Gastrocnemius medialis (tissue), 4 donors: ENCODE data around the gene FAM53A. TPM values are rescaled to one million over a fixed set of nuclear protein-coding genes. Genes with fewer than 3 reads are reported as not detected.

Experiments
- ATAC-seq, 2 donors: fragments of 150-250 bp; one replicate each; pipeline ENCODE4 v1.9.1; 2016
- DNase-seq, 2 donors: peaks; one replicate each; pipeline ENCODE4 v3.0.0-alpha.2; 2019
- H3K27ac ChIP-seq, 4 donors: fragments of 200-600 bp; sonication (generic); 1 replicate in 1 of 4; 2 replicates in 3 of 4; pipeline ENCODE4 v1.5.1; 2016 to 2018; ENCODE audit warnings: mild to moderate bottlenecking in 2 of 4, moderate library complexity in 1 of 4
- H3K27me3 ChIP-seq, 3 donors: fragments of 200-600 bp; sonication (generic) in 2 of 3; 1 replicate in 1 of 3; 2 replicates in 2 of 3; pipeline versions ENCODE4 v1.5.1 to v1.6.0; 2016 to 2019; ENCODE audit warnings: mild to moderate bottlenecking in 1 of 3, moderate library complexity in 1 of 3
- H3K36me3 ChIP-seq, 2 donors: fragments of 200-600 bp; sonication (generic) in 1 of 2; one replicate each; pipeline ENCODE4 v1.5.1; 2017 to 2018
- H3K4me1 ChIP-seq, 2 donors: fragments of 200-600 bp; sonication (generic) in 1 of 2; one replicate each; pipeline ENCODE4 v1.5.1; 2016 to 2017; ENCODE audit warnings: mild to moderate bottlenecking in 2 of 2
- H3K4me3 ChIP-seq, 4 donors: fragments of 200-600 bp; sonication (generic) in 3 of 4; 1 replicate in 1 of 4; 2 replicates in 3 of 4; pipeline ENCODE4 v1.5.1; 2016 to 2019; ENCODE audit warnings: mild to moderate bottlenecking in 2 of 4
- H3K9me3 ChIP-seq, 3 donors: fragments of 200-600 bp; sonication (generic) in 2 of 3; 1 replicate in 1 of 3; 2 replicates in 2 of 3; pipeline ENCODE4 v1.5.1; 2016 to 2019
- CTCF ChIP-seq, 5 experiments: fragments of 450-650 bp in 3 of 5; fragments of 200-600 bp in 2 of 5; sonication (generic) in 2 of 5; IDR thresholded peaks in 4 of 5; conservative IDR thresholded peaks in 1 of 5; 1 replicate in 4 of 5; 2 replicates in 1 of 5; pipeline ENCODE4 v1.5.1; 2016 to 2019; ENCODE audit warnings: antibody characterized with exemption in 5 of 5, mild to moderate bottlenecking in 3 of 5, moderate library complexity in 3 of 5
- POLR2A ChIP-seq, 2 donors: fragments of 450-650 bp; IDR thresholded peaks; one replicate each; pipeline ENCODE4 v1.6.1; 2017; ENCODE audit warnings: antibody characterized with exemption in 2 of 2, mild to moderate bottlenecking in 2 of 2, moderate library complexity in 2 of 2
- in situ Hi-C, 4 donors: fragments of 200-750 bp; cut with MboI; loops; one replicate each; pipeline versions ENCODE4 v1.15.0 to v1.8.0; 2017; ENCODE audit warnings: low sequenced_read_pairs in 4 of 4
- intact Hi-C: fragments of 100-400 bp; cut with DNase I; formaldehyde crosslinking; loops from one replicate; pipeline ENCODE4 v1.15.1; 2023; ENCODE audit warnings: low total_unique reads
- total RNA-seq, 4 donors: library from RNA; depleted of rRNA; stranded (reverse); fragments of >200 nt; gene quantifications; one replicate each; pipeline versions ENCODE4 v1.1.0 to v1.2.3, GENCODE V29; 2016

The FAM53A gene
- total RNA-seq, 4 donors from 2014 or later, result 1.8 to 5.2 (median 2.8) TPM

DNA sequence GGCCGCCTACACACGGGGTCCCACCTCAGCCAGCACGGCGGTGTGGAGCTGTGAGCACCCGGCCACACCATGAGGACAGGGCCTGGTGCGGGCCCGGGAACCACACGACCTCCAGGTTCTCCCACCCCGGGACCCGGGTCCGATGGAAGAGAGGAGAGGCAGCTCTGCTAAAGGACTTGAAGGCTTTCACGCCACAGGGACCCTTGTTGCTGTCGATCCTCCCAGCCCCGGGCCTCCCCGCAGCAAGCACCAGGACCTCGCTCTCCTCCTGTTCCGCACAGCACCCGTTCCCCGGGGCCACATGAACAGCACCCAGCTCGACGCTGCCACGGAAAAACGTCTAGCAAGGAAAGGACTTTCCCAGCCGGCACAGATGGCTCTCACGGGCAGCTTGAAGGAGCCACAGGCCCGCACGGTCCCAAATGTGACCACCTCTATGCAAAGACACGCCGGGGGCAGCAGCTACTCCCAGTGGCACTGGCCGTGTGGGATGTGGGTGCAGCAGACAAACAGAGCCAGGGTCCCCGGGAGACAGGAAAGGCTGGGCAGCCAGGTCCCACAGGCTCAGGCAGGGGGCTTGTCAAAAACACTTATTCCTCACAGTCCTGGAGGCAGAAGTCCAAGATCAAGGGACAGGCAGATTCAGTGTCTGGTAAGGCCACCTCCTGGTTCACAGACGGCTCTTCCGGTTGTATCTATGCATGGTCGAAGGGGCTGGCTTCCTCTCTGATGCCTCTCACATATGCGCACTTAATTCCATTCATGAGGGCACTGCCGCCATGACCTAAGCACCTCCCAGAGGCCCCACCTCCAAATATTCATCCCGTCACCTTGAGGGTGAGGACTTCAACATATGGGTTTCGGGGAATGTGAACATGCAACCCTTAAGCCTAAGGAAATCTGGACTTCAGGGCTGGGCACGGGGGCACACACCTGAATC, 24.7 kb downstream of the FAM53A start:
- no peak for DNase-seq
- TF ChIP-seq CTCF (IDR thresholded peaks at IDR 0.05 in 4 of 5, conservative IDR thresholded peaks at IDR 0.05 in 1 of 5) (no peak), POLR2A (IDR thresholded peaks at IDR 0.05) (no peak)
- Histone ChIP-seq H3K36me3 (no peaks in the 10 kb centered on the region), H3K27ac (no peak overlapping the region), H3K9me3 (no peaks in the 10 kb centered on the region), H3K4me1 (no peaks in the 10 kb centered on the region), H3K4me3 (no peak overlapping the region), H3K27me3 (no peaks in the 10 kb centered on the region)
- in situ Hi-C loops, result no loop called here
- intact Hi-C loops, result no loop called here
- no peak for ATAC-seq

- DNase-seq, result no peak
- Histone ChIP-seq H3K27me3 (no peaks in the 10 kb centered on the region), H3K4me3 (no peak overlapping the region), H3K27ac (no peak overlapping the region), H3K4me1 (no peaks in the 10 kb centered on the region), H3K9me3 (no peaks in the 10 kb centered on the region), H3K36me3 (no peaks in the 10 kb centered on the region)
- intact Hi-C loops (no loop called here), in situ Hi-C loops (no loop called here)
- ATAC-seq, result no peak
- TF ChIP-seq POLR2A (IDR thresholded peaks at IDR 0.05) (no peak), CTCF (IDR thresholded peaks at IDR 0.05 in 4 of 5, conservative IDR thresholded peaks at IDR 0.05 in 1 of 5) (no peak)
These were observed 25.5 kb downstream of the FAM53A start for GRCh38 chr4:1658581-1658980.

- ATAC-seq (no peak), DNase-seq (no peak)
- no peaks in the 10 kb centered on the region for H3K27me3 ChIP-seq
- TF ChIP-seq POLR2A (IDR thresholded peaks at IDR 0.05) (no peak), CTCF (IDR thresholded peaks at IDR 0.05 in 4 of 5, conservative IDR thresholded peaks at IDR 0.05 in 1 of 5) (no peak)
- no peaks in the 10 kb centered on the region for H3K4me1 ChIP-seq
- intact Hi-C loops (no loop called here), in situ Hi-C loops (no loop called here)
- H3K4me3 ChIP-seq, result no peak overlapping the region
- H3K27ac ChIP-seq, result no peak overlapping the region
- H3K36me3 ChIP-seq, result no peaks in the 10 kb centered on the region
- H3K9me3 ChIP-seq, result no peaks in the 10 kb centered on the region
These were observed 26.0 kb downstream of the FAM53A start for GRCh38 chr4:1658146-1658545.

GRCh38 chr4:1656986-1657385, 27.1 kb downstream of the FAM53A start:
- ATAC-seq (no peak), DNase-seq (no peak)
- TF ChIP-seq CTCF (IDR thresholded peaks at IDR 0.05 in 4 of 5, conservative IDR thresholded peaks at IDR 0.05 in 1 of 5) (no peak), POLR2A (IDR thresholded peaks at IDR 0.05) (no peak)
- no peaks in the 10 kb centered on the region for H3K36me3 ChIP-seq
- H3K4me1 ChIP-seq, result no peaks in the 10 kb centered on the region
- no peaks in the 10 kb centered on the region for H3K27me3 ChIP-seq
- no peak overlapping the region for H3K27ac ChIP-seq
- H3K4me3 ChIP-seq, result no peak overlapping the region
- in situ Hi-C loops (no loop called here), intact Hi-C loops (no loop called here)
- H3K9me3 ChIP-seq, result no peaks in the 10 kb centered on the region
